ENCODE measurements around the gene CTDSPL.

Gene CTDSPL

DNA sequence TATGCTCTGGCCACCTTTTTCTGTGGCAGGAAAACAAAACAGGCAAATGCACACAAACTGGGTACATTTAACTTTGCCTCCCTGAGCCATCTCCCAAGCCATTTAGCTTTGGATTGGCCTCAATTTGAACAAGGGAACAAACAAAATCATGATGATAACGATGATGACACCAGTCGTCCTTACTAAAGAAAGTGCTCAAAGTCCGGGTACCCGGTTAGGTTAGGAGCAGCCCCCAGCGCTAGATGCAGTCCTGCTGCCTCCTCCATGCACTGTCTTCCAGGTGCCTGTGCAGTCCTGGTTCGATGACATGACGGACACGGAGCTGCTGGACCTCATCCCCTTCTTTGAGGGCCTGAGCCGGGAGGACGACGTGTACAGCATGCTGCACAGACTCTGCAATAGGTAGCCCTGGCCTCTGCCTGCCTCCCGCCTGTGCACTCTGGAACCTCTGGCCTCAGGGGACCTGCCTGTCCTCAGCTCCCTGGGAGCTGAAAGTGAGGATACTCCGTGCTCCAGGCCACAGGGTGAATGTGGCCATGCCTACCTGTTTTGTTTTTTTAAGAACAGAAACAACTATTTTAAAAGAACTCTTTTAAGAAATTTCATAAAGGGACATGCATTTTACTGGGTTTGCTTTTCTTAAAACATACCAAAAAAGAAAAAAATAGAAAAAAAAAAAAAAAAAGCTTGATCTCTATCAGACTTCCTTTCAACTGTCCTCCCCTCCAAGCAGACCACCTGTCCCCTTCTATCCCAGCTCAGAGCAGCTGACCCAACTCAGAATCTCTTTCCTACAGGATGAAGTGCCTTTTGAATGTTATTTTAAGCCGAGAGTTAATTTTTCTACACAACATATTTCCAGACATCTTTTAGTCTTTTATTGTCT lies 119.0 kb downstream of the CTDSPL start:
- Histone ChIP-seq H3K79me2 (ENCODE audit: insufficient read depth, low read length) (no peaks in the 10 kb centered on the region), H3K9me3 (ENCODE audit: insufficient read depth, low read length, severe bottlenecking) (no peaks in the 10 kb centered on the region), H3K4me1 (ENCODE audit: insufficient read depth, low read length) (no peaks in the 10 kb centered on the region), H3K9ac (ENCODE audit: low read depth, low read length) (no peak overlapping the region), H3K36me3 (ENCODE audit: insufficient read depth, low read length) (peaks cover 58% of the 10 kb centered on the region), H4K20me1 (ENCODE audit: insufficient read depth, low read length) (no peaks in the 10 kb centered on the region), H3K27ac (ENCODE audit: low read length) (0 out of 2 replicates have a peak overlapping the region, but pooled peaks have one; percentile 26), H2AFZ (ENCODE audit: low read depth, low read length) (no peak overlapping the region), H3K4me3 (ENCODE audit: low read depth in 1 of 2, low read length in 2 of 2) (no peak overlapping the region), H3K27me3 (ENCODE audit: insufficient read depth, low read length, poor library complexity) (no peaks in the 10 kb centered on the region), H3K4me2 (ENCODE audit: insufficient read depth, low read length) (no peak overlapping the region)
- no peak for TF ChIP-seq EZH2 (IDR thresholded peaks at IDR 0.05; ENCODE audit: borderline replicate concordance, low read depth, low read length, severe bottlenecking)
- TF ChIP-seq, protein P1, sequence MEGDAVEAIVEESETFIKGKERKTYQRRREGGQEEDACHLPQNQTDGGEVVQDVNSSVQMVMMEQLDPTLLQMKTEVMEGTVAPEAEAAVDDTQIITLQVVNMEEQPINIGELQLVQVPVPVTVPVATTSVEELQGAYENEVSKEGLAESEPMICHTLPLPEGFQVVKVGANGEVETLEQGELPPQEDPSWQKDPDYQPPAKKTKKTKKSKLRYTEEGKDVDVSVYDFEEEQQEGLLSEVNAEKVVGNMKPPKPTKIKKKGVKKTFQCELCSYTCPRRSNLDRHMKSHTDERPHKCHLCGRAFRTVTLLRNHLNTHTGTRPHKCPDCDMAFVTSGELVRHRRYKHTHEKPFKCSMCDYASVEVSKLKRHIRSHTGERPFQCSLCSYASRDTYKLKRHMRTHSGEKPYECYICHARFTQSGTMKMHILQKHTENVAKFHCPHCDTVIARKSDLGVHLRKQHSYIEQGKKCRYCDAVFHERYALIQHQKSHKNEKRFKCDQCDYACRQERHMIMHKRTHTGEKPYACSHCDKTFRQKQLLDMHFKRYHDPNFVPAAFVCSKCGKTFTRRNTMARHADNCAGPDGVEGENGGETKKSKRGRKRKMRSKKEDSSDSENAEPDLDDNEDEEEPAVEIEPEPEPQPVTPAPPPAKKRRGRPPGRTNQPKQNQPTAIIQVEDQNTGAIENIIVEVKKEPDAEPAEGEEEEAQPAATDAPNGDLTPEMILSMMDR (IDR thresholded peaks at IDR 0.05; ENCODE audit: borderline replicate concordance, extremely low read depth, low read length, poor library complexity, severe bottlenecking): no peak
- ATAC-seq (ENCODE audit: insufficient read depth, low read depth): no peak
- no peak for DNase-seq

DNA sequence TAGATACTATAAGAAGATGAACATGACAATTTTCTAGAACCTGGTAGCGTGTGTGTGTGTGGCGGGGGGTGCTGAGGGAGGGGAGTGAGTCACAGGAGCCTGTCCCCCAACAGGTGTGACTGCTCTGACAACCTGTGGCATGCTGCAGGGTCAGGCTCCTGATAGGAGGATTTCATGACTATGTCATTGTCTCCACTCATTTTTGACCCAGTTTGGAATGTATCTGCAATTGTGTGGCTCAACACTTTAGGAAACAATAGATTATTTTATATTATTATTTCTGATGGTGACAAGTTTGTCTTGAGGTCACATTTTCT lies 119.6 kb downstream of the CTDSPL start:
- Histone ChIP-seq H3K4me2 (ENCODE audit: insufficient read depth, low read length) (no peak overlapping the region), H4K20me1 (ENCODE audit: insufficient read depth, low read length) (no peaks in the 10 kb centered on the region), H3K36me3 (ENCODE audit: insufficient read depth, low read length) (peaks cover 52% of the 10 kb centered on the region), H3K4me3 (ENCODE audit: low read depth in 1 of 2, low read length in 2 of 2) (no peak overlapping the region), H3K9me3 (ENCODE audit: insufficient read depth, low read length, severe bottlenecking) (no peaks in the 10 kb centered on the region), H3K4me1 (ENCODE audit: insufficient read depth, low read length) (no peaks in the 10 kb centered on the region), H2AFZ (ENCODE audit: low read depth, low read length) (no peak overlapping the region), H3K27me3 (ENCODE audit: insufficient read depth, low read length, poor library complexity) (no peaks in the 10 kb centered on the region), H3K27ac (ENCODE audit: low read length) (no peak overlapping the region), H3K9ac (ENCODE audit: low read depth, low read length) (no peak overlapping the region), H3K79me2 (ENCODE audit: insufficient read depth, low read length) (no peaks in the 10 kb centered on the region)
- ATAC-seq (ENCODE audit: insufficient read depth, low read depth) (no peak), DNase-seq (no peak)
- TF ChIP-seq, protein P1 (IDR thresholded peaks at IDR 0.05; ENCODE audit: borderline replicate concordance, extremely low read depth, low read length, poor library complexity, severe bottlenecking): no peak
- TF ChIP-seq EZH2 (IDR thresholded peaks at IDR 0.05; ENCODE audit: borderline replicate concordance, low read depth, low read length, severe bottlenecking): no peak

DNA sequence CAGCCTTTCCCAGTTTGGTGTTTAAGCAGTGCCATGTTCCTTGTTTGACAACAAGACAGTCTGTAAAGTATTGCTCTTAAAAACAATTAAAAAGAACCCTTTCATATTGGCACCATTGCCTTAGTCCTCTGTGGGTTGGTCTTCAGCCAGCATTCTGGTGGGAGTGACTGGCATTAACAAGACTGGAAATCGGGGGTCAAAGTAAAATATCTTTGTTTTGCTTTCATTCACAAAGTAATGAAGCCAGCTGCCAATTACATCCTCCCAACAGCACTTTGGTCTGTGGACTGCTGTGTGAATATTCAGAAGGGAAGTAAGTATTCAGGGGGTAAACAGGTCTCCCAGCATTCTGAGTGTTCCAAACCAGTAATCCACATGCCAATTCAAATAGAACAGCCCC lies 120.7 kb downstream of the CTDSPL start:
- no peak overlapping the region for H2AFZ ChIP-seq (ENCODE audit: low read depth, low read length)
- no peaks in the 10 kb centered on the region for H3K9me3 ChIP-seq (ENCODE audit: insufficient read depth, low read length, severe bottlenecking)
- no peak overlapping the region for H3K4me2 ChIP-seq (ENCODE audit: insufficient read depth, low read length)
- H3K79me2 ChIP-seq (ENCODE audit: insufficient read depth, low read length): no peaks in the 10 kb centered on the region
- no peaks in the 10 kb centered on the region for H3K27me3 ChIP-seq (ENCODE audit: insufficient read depth, low read length, poor library complexity)
- H3K4me3 ChIP-seq (ENCODE audit: low read depth in 1 of 2, low read length in 2 of 2): no peak overlapping the region
- H3K36me3 ChIP-seq (ENCODE audit: insufficient read depth, low read length): peaks cover 42% of the 10 kb centered on the region
- no peaks in the 10 kb centered on the region for H3K4me1 ChIP-seq (ENCODE audit: insufficient read depth, low read length)
- ATAC-seq (ENCODE audit: insufficient read depth, low read depth) (no peak), DNase-seq (no peak)
- TF ChIP-seq, protein P1 (IDR thresholded peaks at IDR 0.05; ENCODE audit: borderline replicate concordance, extremely low read depth, low read length, poor library complexity, severe bottlenecking): no peak
- no peak for TF ChIP-seq EZH2 (IDR thresholded peaks at IDR 0.05; ENCODE audit: borderline replicate concordance, low read depth, low read length, severe bottlenecking)
- no peak overlapping the region for H3K27ac ChIP-seq (ENCODE audit: low read length)
- no peaks in the 10 kb centered on the region for H4K20me1 ChIP-seq (ENCODE audit: insufficient read depth, low read length)
- H3K9ac ChIP-seq (ENCODE audit: low read depth, low read length): no peak overlapping the region
